Fibroblast of lung (primary cell): ENCODE data around the gene STAT4.

ENCODE experiments used
- EZH2 ChIP-seq: IDR thresholded peaks from 2 replicates; pipeline ENCODE4 v1.5.1; 2012; ENCODE audit warnings: low read length, control low read depth, mild to moderate bottlenecking; ENCODE audit errors: missing control alignments
- TF ChIP-seq, protein P1 (sequence below), 2 donors: IDR thresholded peaks in 1 of 2; conservative IDR thresholded peaks in 1 of 2; 1 replicate in 1 of 2; 2 replicates in 1 of 2; pipeline ENCODE4 v1.5.1; 2011 to 2012; ENCODE audit warnings: low read length in 2 of 2, control low read depth in 1 of 2, inconsistent platforms in 1 of 2, low read depth in 1 of 2, mild to moderate bottlenecking in 1 of 2

DNA sequence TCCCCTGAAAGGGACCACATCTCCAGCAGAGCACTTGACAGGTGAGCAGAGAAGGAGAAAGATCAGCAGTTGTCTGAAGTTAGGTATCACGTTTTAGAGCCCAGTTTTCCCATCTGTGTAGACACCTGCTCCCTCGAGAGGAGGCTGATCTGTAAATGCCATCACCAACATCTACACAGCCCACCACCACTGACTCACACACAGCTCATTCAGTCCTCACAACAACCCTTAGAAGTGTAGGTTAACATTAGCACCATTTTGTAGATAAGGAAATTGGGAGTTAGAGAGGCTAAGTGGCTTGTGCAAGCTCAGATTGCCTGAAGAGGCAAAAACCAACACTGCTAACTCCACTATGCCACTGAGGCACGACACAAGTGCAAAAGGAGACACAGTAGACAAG is 99.6 kb downstream of the STAT4 start:
- TF ChIP-seq, protein P1, sequence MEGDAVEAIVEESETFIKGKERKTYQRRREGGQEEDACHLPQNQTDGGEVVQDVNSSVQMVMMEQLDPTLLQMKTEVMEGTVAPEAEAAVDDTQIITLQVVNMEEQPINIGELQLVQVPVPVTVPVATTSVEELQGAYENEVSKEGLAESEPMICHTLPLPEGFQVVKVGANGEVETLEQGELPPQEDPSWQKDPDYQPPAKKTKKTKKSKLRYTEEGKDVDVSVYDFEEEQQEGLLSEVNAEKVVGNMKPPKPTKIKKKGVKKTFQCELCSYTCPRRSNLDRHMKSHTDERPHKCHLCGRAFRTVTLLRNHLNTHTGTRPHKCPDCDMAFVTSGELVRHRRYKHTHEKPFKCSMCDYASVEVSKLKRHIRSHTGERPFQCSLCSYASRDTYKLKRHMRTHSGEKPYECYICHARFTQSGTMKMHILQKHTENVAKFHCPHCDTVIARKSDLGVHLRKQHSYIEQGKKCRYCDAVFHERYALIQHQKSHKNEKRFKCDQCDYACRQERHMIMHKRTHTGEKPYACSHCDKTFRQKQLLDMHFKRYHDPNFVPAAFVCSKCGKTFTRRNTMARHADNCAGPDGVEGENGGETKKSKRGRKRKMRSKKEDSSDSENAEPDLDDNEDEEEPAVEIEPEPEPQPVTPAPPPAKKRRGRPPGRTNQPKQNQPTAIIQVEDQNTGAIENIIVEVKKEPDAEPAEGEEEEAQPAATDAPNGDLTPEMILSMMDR (conservative IDR thresholded peaks at IDR 0.05 in 1 of 2, IDR thresholded peaks at IDR 0.05 in 1 of 2; ENCODE audit: low read depth in 1 of 2, low read length in 2 of 2) = no peak
- no peak for TF ChIP-seq EZH2
